Thyroid gland (tissue), 4 donors: ENCODE results near the gene ARHGDIB. TPM values are rescaled to one million over a fixed set of nuclear protein-coding genes. Genes with fewer than 3 reads are reported as not detected.

Experiments used
- DNase-seq, 2 donors: peaks; one replicate each; pipeline ENCODE4 v3.0.0-alpha.2; 2019
- H3K27ac ChIP-seq, 3 donors: fragments of 200-600 bp; sonication (generic); 1 replicate in 2 of 3; 2 replicates in 1 of 3; pipeline ENCODE4 v1.5.1; 2016 to 2019; ENCODE audit warnings: mild to moderate bottlenecking in 1 of 3, moderate library complexity in 1 of 3
- H3K27me3 ChIP-seq: fragments of 200-600 bp; sonication (generic); one replicate; pipeline ENCODE4 v1.5.1; 2019
- H3K36me3 ChIP-seq, 2 donors: fragments of 200-600 bp; sonication (generic); one replicate each; pipeline ENCODE4 v1.5.1; 2016 to 2019
- H3K4me1 ChIP-seq, 2 donors: fragments of 200-600 bp; sonication (generic); one replicate each; pipeline ENCODE4 v1.5.1; 2017 to 2019
- H3K4me3 ChIP-seq, 3 donors: fragments of 200-600 bp; sonication (generic); replicated peaks in 1 of 3; 1 replicate in 2 of 3; 2 replicates in 1 of 3; pipeline ENCODE4 v1.5.1; 2016; ENCODE audit warnings: mild to moderate bottlenecking in 1 of 3
- H3K9me3 ChIP-seq: fragments of 200-600 bp; sonication (generic); one replicate; pipeline ENCODE4 v1.5.1; 2017
- POLR2A ChIP-seq, 2 donors: fragments of 450-650 bp; IDR thresholded peaks; one replicate each; pipeline ENCODE4 v1.6.1; 2017; ENCODE audit warnings: antibody characterized with exemption in 2 of 2, mild to moderate bottlenecking in 2 of 2, moderate library complexity in 1 of 2
- whole genome bisulfite sequencing, 2 donors: methylation state at CpG; one replicate each; pipeline ENCODE4 v1.1.5; 2017; 5-methylcytosine and 5-hydroxymethylcytosine counted together
- intact Hi-C: fragments of 100-400 bp; cut with DNase I; formaldehyde crosslinking; loops from one replicate; pipeline ENCODE4 v1.15.1; 2023
- total RNA-seq, 4 donors: library from RNA; depleted of rRNA; stranded (reverse); fragments of >200 nt; gene quantifications; one replicate each; pipeline ENCODE4 v1.2.3, GENCODE V29; 2016
- TF ChIP-seq, protein P1 (sequence below), 6 experiments: fragments of 200-600 bp in 3 of 6; fragments of 450-650 bp in 3 of 6; sonication (generic) in 3 of 6; IDR thresholded peaks; one replicate each; pipeline ENCODE4 v1.5.1; 2016 to 2019; ENCODE audit warnings: antibody characterized with exemption in 6 of 6, mild to moderate bottlenecking in 2 of 6, inconsistent platforms in 1 of 6, moderate library complexity in 1 of 6

ARHGDIB gene
- total RNA-seq, 4 donors from 2014 or later, result 54.4 to 107 (median 65.9) TPM

DNA sequence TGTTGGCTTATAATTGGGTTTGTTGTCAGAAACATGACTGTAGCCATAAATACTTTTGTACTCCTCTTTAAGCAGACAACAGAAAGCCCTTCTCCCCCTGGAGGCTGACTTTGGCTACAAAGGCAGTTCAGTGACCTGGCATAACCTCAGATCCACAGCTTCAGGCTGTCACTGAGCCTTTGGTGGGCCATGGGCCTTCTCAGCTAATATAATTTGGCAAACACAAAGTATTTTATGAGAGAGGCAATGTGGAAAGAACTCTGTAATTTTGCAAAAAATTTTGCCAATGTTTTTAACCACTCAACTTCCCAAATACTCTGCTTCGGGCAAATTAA is 60.2 kb downstream of the ARHGDIB start:
- intact Hi-C loops, result no loop called here
- no peaks in the 10 kb centered on the region for H3K9me3 ChIP-seq
- DNase-seq, result no peak
- TF ChIP-seq, protein P1, sequence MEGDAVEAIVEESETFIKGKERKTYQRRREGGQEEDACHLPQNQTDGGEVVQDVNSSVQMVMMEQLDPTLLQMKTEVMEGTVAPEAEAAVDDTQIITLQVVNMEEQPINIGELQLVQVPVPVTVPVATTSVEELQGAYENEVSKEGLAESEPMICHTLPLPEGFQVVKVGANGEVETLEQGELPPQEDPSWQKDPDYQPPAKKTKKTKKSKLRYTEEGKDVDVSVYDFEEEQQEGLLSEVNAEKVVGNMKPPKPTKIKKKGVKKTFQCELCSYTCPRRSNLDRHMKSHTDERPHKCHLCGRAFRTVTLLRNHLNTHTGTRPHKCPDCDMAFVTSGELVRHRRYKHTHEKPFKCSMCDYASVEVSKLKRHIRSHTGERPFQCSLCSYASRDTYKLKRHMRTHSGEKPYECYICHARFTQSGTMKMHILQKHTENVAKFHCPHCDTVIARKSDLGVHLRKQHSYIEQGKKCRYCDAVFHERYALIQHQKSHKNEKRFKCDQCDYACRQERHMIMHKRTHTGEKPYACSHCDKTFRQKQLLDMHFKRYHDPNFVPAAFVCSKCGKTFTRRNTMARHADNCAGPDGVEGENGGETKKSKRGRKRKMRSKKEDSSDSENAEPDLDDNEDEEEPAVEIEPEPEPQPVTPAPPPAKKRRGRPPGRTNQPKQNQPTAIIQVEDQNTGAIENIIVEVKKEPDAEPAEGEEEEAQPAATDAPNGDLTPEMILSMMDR (IDR thresholded peaks at IDR 0.05), result no peak
- no peak for TF ChIP-seq POLR2A (IDR thresholded peaks at IDR 0.05)
- H3K27me3 ChIP-seq, result no peaks in the 10 kb centered on the region
- peak overlapping the region in 2 of 3 donors; percentile 14 to 31 for H3K27ac ChIP-seq
- WGBS, 2 donors, result 85 to 86% methylated on average over 1 of the region's 1 CpG
- H3K4me3 ChIP-seq, result no peak overlapping the region
- H3K36me3 ChIP-seq, result no peaks in the 10 kb centered on the region
- H3K4me1 ChIP-seq, result peaks cover 17% of the 10 kb centered on the region in 2 donors

DNA sequence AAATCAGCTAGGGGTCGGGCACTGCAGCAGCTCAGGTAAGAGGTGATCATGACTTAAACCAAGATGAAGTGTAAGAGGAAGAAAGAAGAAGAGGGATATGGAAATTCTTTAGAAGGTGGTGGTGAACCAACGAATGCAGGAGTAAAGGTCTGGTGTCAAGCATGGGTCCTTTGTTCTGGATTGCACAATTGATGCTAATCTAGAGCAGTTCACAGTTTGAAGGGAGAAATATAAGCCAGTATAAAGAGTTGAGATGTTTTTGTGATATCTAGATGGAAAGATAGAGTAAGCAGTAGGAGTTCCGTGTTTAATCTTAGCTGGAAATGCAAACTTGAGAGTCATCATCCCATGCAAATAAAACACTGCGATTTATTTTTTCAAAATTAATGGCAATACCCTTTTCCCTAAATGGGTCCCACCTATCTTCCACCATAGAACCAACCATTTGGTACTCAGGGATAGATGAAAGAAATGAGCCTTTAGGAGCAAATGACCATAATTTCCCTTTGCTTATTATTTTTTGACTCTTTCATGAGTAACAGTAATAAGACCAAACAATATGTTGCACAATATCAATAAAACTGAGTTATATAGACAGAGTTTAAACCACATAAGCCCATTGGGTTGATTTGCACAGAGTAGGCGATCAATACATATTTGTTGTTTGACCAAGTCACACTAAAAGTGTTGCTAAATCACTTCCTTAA is 60.7 kb downstream of the ARHGDIB start:
- no peaks in the 10 kb centered on the region for H3K27me3 ChIP-seq
- no peaks in the 10 kb centered on the region for H3K9me3 ChIP-seq
- no peak for DNase-seq
- peaks cover 13 to 14% of the 10 kb centered on the region in 2 donors for H3K4me1 ChIP-seq
- intact Hi-C loops, result no loop called here
- no peaks in the 10 kb centered on the region for H3K36me3 ChIP-seq
- no peak for TF ChIP-seq POLR2A (IDR thresholded peaks at IDR 0.05)
- TF ChIP-seq, protein P1 (IDR thresholded peaks at IDR 0.05), result no peak
- WGBS, 2 donors, result 86 to 89% methylated on average over 5 of the region's 5 CpGs
- no peak overlapping the region for H3K4me3 ChIP-seq
- H3K27ac ChIP-seq, result peak overlapping the region in 1 of 3 donors; percentile 31

DNA sequence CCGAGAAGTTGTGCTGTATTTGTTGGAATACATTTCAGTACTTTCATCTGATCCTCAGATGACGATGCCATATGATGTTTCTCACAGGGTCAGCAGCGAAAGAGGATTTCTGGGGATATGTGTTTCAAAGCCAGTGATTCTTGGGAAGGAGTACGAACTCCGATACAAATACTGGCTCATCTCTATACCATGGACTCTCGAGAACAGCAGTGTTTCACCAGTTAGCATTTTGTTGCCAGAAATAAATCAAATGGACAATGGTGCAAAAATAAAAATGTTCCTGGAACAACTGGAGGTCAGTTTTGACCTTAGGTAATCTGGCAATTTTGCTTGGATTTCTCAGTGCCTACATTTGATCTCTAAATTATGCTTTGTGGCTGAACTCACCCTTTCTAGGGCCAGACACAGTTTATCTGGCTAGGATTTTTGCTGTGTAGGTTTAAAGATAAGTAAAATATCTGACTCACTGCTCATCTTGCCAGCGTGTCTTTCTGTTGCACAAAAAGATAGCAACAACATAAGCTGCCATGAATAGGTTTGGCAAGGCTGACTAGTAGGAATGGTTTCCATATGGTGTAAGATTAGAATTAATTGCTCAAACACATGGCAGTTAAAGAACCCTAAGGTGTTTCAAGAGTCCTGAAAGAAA is 64.8 kb downstream of the ARHGDIB start:
- intact Hi-C loops, result no loop called here
- Histone ChIP-seq H3K27ac (peak overlapping the region in 1 of 3 donors; percentile 15), H3K4me1 (peaks cover 7 to 8% of the 10 kb centered on the region in 2 donors), H3K36me3 (no peaks in the 10 kb centered on the region), H3K27me3 (no peaks in the 10 kb centered on the region), H3K4me3 (no peak overlapping the region), H3K9me3 (no peaks in the 10 kb centered on the region)
- WGBS, 2 donors, result 69 to 76% methylated on average over 7 of the region's 7 CpGs
- TF ChIP-seq, protein P1 (IDR thresholded peaks at IDR 0.05), result no peak
- no peak for TF ChIP-seq POLR2A (IDR thresholded peaks at IDR 0.05)
- no peak for DNase-seq

DNA sequence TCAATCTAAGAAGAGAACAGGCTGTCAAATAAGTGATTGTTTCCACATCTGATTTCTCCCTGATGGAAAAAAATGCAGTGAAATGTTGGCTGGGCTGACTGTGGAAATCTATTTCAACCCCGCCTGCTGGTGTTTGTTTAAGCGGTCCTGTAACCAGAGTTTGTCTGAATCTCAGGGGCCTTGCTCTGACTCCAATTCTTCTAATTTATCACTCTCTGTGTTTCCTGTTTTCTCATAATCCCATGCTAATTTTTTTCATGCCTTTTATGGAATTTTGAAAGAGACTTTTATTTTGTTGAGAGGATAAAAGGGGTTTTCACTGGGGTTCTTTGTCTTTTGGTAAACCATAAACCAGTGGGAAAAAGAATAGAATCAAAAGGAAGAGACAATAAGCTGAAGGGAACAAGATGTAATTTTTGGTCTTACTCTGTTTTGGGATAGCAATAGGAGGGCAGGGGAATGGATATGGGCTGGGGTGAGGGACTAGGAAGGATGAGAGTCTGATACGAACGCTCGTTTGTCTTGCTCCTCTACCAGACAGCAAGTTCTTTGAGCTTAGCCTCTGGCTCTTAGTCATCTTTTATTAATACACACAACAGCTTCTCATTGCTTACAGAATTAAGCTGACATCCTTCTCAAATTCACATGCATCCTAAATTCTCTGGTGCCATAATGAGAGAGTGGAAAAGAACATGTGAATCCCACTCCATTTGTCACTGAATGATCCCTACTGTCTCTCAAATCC is 67.7 kb downstream of the ARHGDIB start:
- H3K9me3 ChIP-seq, result no peaks in the 10 kb centered on the region
- 34 to 37% methylated on average over 5 of the region's 5 CpGs for WGBS, 2 donors
- TF ChIP-seq POLR2A (IDR thresholded peaks at IDR 0.05), result no peak
- TF ChIP-seq, protein P1 (IDR thresholded peaks at IDR 0.05), result no peak
- H3K27ac ChIP-seq, result peak overlapping the region; percentile 28 to 61 (median 48)
- DNase-seq, result peak; percentile 25 to 34
- no peaks in the 10 kb centered on the region for H3K36me3 ChIP-seq
- H3K4me1 ChIP-seq, result peaks cover 7 to 8% of the 10 kb centered on the region in 2 donors
- intact Hi-C loops, result no loop called here
- no peak overlapping the region for H3K4me3 ChIP-seq
- no peaks in the 10 kb centered on the region for H3K27me3 ChIP-seq
